HK-2 (cell line): Measurements from ENCODE around the gene PLEKHG4.

Experiments used
- DNase-seq: peaks from one replicate; pipeline ENCODE4 v3.0.0-alpha.2; 2018; ENCODE audit not compliant: unreplicated experiment

The PLEKHG4 gene

DNA sequence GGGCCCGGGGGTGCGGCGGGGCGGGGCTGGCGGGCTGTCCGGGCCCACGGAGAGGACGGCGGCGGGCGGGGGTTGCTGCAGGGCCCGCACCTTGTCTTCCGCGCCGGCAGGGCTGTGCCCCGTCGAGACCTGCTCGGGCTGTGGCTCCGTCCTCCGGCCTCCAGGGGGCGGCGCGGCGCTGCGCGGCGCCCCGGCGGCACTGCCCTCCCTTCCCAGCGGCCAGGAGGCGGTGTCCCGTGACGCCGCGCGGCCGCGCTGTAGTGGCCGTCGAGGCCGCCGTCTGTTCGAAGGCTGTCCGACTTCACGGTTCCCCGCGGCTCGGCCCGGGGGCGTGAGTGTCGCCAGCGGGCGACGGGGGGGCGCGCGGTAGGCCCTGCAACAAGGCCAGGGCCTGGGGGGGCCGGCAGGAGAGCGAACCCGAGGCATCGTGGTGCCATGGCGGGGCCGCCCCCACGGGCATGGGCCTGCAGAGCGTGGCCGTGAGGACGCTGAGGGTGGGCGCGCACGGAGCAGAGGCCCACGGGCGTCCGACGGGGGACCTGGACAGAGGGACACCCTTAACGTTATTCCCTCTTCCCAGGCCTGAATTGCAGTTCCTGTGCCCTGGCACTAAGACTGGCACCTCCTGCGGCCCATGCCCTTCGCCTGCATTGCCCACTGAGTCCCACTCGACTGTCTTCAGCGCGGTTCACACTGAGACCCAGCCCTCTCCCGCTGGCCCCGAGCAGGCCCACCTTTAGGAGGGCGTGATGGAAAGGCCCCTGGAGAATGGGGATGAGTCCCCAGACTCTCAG lies at the start of gene PLEKHG4:
Gene PLEKHG4 (plus strand): TSS at position 237 of the 794 bp plus-strand sequence. CDS start 513 bp downstream, at position 750.
- peak; percentile 89 for DNase-seq

GRCh38 chr16:67229906-67230808 lies 49.2 kb upstream of the PLEKHG4 start:
- no peak for DNase-seq

DNA sequence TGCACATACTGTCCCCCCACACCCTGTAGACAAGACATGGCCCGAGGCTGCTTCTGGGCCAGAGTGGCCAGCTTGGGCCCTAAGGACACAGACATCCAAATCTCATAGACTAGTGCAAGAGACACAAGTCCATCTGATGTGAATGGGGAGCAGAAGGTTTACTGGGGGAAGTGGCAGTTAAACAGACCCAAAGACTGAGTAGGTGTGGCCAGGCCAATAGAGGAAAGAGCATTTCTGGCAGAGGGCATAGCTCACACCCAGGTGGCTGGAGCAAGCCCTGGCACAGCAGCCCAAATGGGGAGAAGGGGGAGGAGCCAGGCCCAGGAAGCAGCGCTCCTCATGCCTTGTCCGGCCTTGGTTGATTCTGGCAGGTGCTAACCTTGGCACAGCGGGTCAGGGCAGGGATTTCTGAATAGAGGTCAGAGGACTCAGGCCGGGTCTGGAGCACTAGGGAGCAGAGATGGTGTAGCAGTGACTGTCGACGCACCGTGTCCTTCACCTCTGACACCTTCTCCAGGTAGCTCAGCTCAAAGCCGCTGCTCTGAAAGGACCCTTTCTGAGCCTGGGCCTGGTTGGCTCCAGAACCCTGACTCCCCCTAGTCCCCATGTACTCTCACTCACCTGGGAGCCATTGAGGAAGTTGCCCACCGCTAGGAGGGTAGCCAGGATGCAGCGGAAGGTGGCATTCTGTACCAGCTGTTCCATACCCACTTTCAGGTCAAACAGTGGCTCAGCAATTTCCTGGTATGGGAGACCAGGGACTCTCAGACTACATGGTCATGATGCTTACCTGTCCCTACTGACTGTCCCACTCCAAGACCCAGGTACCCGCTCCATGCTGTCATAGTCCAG lies 48.3 kb upstream of the PLEKHG4 start:
- DNase-seq, result peak; percentile 3

- DNase-seq, result no peak
Measured at GRCh38 chr16:67233596-67233995, 45.7 kb upstream of the PLEKHG4 start.

DNA sequence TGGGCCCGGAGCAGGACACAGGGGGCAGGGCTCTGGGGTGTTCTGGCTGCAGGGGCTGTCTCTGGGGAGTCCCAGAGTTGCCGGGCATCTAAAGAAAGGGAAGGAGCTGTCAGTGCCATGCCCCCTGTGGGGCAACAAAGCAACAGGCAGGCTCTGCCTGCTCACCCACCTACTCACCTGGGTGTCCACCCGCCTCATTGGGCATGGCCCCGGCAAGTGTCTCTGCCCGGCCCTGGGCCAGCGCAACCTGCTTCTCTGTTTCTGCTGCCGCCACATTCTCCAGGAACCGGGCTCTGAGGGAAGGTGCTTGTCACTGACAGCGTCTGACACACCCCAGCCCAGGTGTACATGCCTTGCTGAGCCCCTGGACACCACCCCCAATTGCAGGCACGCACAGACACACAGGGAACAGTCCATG lies 45.1 kb upstream of the PLEKHG4 start:
- no peak for DNase-seq

GRCh38 chr16:67235816-67236562 lies 43.3 kb upstream of the PLEKHG4 start:
- no peak for DNase-seq

DNA sequence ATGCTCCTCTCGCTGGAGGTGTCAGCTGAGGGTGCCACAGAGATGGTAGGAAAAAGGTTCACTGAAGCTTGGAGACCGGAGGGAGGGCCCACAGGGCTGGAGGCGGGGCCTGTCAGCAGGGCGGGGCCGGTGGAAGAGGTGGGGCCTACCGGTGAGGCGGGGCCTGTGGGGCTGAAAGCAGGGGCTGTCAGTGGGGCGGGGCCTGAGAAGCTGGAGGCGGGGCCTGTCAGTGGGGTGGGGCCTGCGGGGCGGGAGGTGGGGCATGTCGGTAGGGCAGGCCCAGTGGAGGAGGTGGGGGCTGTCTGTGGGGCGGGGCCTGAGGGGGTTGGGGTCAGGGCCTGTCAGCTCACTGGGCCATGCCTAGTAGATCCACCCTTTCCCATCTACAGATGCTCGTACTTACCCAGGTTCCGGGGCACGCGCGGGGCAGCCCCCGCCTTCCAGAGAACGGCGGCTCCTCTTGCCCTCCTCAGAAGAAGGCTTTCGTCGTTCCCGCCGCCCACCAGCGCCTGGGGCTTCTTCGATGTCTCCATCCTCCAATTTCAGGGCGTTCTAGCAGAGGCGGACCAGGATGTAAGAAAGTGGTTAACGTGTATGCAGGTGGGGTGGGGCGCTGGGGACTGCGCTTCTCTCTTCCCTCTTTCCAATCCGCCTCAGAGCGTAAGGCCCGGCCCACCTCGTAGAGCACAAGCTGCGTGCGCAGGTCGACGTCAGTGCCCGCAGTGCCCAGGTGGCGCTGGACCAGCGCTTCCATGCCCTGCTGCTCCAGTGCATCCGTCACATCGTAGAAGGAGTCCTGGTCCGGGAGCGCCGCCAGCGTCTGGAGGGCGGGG lies 42.6 kb upstream of the PLEKHG4 start:
- DNase-seq, result peak; percentile 59

GRCh38 chr16:67237396-67238277 lies 41.7 kb upstream of the PLEKHG4 start:
- DNase-seq, result no peak

GRCh38 chr16:67238278-67238575 lies 41.1 kb upstream of the PLEKHG4 start:
- no peak for DNase-seq

DNA sequence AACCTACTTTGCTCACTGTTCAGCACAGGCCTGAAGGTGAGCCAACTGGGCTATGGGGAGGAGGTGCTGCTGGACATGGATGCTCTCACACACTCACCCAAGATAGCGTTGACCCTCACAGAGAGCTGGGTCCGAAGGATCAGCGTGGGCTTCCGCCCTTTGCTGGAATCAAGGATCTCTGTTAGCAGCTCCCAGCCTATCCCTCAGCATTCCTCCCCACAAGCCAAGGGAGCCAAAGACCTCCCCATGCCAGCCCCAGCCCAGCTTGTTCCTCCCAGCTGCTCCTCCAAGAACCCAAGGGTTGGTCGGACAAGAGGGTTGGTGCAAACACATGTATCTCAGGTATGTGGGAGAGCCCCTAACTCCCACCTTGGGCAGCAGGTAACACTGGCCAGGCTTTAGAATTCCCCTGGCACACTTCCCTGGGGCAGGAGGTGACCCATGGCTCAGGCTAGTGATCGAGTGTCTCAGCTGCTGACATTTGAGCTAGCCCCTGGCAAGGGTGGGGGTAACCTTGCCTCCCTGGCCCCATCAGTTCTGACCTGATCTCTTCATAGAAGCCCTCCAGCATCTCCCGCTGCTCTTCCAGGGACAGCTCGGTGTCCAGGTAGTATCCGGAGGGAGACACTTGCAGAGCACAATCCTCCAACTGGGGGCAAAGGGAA lies 40.4 kb upstream of the PLEKHG4 start:
- no peak for DNase-seq

- peak; percentile 61 for DNase-seq
Measured at GRCh38 chr16:67240506-67240905, 38.8 kb upstream of the PLEKHG4 start.

GRCh38 chr16:67241008-67241900 lies 38.1 kb upstream of the PLEKHG4 start:
- DNase-seq, result peak; percentile 89

GRCh38 chr16:67242138-67242730 lies 37.1 kb upstream of the PLEKHG4 start:
- no peak for DNase-seq

DNA sequence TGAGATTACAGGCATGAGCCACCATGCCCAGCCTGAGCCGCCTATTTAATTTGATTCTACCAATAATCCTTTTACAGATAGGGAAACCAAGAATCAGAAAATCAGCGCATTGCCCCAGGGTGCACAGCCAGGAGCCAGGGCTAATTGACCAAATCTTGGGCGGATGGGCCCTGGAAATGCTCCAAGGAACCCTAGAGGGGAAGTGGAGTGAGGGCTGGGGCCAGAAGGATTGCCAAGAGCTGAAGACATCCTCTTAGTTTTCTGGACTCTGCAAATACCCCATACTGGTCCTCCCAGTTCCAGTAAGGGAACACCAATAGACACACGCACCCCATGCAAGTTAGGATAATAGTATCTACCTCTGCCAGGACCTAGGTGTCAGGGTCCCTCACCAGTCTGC lies 35.9 kb upstream of the PLEKHG4 start:
- no peak for DNase-seq

DNA sequence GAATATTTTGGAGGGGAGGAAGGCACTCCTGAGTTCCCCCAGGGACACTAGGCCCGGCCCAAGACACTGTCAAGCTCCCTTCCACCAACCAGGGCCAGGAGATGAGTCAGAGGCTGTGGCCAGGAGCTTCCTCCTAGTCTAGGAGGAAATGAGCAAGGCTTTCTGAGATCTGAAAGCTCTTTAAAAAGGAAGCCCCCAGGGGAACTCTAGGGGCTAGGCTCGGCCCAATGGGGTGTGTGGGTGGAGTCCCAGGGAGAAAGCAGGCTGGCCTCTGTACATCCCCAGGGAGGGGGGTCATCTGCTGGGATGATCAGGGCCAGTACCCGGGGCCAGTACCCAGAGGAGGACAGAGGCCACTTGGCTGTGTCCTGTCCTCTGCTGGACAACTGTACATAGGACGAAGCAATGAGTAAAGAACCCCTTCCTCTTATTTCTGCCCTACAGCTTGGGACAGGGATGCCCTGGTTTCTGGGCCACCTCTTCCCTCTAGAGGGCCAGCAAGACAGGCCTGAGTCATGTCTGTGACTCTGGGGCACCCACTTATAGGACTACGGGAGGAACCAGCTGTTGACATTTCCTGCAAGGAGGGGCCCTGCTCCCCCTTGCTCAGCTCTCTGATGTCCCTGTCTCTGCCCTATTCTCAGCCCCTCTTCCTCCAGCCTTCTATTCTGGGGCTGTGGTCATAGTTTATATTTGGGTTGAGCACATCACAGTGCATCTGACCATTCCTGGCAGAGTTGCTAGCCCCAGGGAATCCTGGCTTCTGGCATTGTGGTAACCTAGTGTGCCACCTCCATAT lies 34.7 kb upstream of the PLEKHG4 start:
- DNase-seq, result peak; percentile 78

- DNase-seq, result no peak
Measured at GRCh38 chr16:67245186-67245585, 34.1 kb upstream of the PLEKHG4 start.

DNA sequence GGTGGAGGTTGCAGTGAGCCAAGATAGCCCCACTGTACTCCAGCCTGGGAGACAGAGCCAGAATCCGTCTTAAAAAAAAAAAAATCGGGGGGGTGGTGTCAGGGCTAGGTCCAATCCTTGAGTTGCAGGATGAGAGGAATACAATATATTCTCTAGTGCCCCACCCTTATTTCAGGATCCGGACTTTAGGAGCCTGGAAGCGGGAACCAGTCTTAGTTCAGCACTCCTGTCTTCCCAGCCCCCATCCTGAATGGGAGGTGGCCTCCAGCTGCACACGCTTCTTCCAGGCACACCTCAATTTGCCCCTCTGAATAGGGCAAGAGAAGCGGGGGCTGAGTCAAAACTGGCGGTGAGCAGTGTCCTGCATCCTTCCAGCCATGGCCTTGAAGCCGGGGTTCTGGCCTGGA lies 33.7 kb upstream of the PLEKHG4 start:
- no peak for DNase-seq
